OCI-LY3 (cell line): ENCODE data around the gene NT5DC1.

Experiments
- H2AFZ ChIP-seq: fragments of 200-600, 300-600 bp; shearing (Covaris generic); 2 replicates; pipeline ENCODE4 v1.6.0; 2014; ENCODE audit warnings: antibody characterized with exemption, low read depth, low read length
- H3K27ac ChIP-seq: fragments of 200-600, 300-600 bp; sonication (generic); 2 replicates; pipeline ENCODE4 v1.5.1; 2014; ENCODE audit warnings: mild to moderate bottlenecking, low read length, moderate library complexity, mixed read lengths
- H3K27me3 ChIP-seq: fragments of 200-600, 300-600 bp; sonication (generic); 2 replicates; pipeline ENCODE4 v1.6.1; 2014; ENCODE audit warnings: low read depth, low read length, mixed read lengths
- H3K36me3 ChIP-seq: fragments of 200-600, 300-600 bp; sonication (generic); replicated peaks from 2 replicates; pipeline ENCODE3; 2014; ENCODE audit warnings: low read depth, low read length, mixed read lengths
- H3K4me1 ChIP-seq: fragments of 300-600, 200-600 bp; sonication (generic); 2 replicates; pipeline ENCODE4 v1.6.1; 2014; ENCODE audit warnings: low read length, mixed read lengths
- H3K4me2 ChIP-seq: fragments of 200-600, 300-600 bp; sonication (generic); 2 replicates; pipeline ENCODE4 v1.6.1; 2014; ENCODE audit warnings: low read length, mixed read lengths
- H3K4me3 ChIP-seq: fragments of 300-600, 200-600 bp; sonication (generic); 2 replicates; pipeline ENCODE4 v1.5.1; 2014; ENCODE audit warnings: antibody characterized with exemption, mild to moderate bottlenecking, low read length, moderate library complexity
- H3K79me2 ChIP-seq: fragments of 300-600, 200-600 bp; shearing (Covaris generic); 2 replicates; pipeline ENCODE4 v1.6.1; 2014; ENCODE audit warnings: mild to moderate bottlenecking, low read length, mixed read lengths
- H3K9ac ChIP-seq: fragments of 300-600, 200-600 bp; shearing (Covaris generic); 2 replicates; pipeline ENCODE4 v1.6.0; 2014; ENCODE audit warnings: mild to moderate bottlenecking, low read length, moderate library complexity
- H3K9me3 ChIP-seq: fragments of 200-600, 300-600 bp; shearing (Covaris generic); 2 replicates; pipeline ENCODE4 v1.6.1; 2014; ENCODE audit warnings: low read length, mixed read lengths; ENCODE audit not compliant: insufficient read depth
- H4K20me1 ChIP-seq: fragments of 200-600, 300-600 bp; sonication (generic); 2 replicates; pipeline ENCODE4 v1.6.1; 2016; ENCODE audit warnings: low read length, mixed read lengths; ENCODE audit not compliant: insufficient read depth
- EZH2phosphoT487 ChIP-seq: fragments of 200-600 bp; shearing (Covaris generic); IDR thresholded peaks from 2 replicates; pipeline ENCODE4 v1.6.1; 2018; ENCODE audit warnings: antibody characterized with exemption, mixed run types, low read depth
- TF ChIP-seq, protein P1 (sequence below): fragments of 200-600, 300-600 bp; sonication (generic); IDR thresholded peaks from 2 replicates; pipeline ENCODE4 v1.5.1; 2014; ENCODE audit warnings: antibody characterized with exemption, low read length, low read depth

Gene NT5DC1

DNA sequence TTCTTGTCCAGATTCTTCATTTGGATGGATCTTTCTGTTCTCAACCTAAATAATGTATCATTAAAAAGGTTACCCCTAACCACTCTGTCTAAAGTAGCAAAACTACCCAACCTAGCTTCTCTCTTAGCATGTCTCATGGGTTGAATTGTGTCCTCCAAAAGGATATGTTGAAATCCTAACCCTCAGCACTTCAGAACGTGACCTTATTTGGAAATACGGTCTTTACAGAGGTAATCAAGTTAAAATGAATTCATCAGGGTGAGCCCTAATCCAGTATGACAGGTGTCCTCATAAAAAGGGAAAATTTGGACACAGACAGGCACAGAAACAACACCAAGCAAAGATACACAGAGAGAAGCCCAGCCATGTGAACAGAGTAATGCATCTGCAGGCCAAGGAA lies 33.9 kb upstream of the NT5DC1 start:
- no peak overlapping the region for H3K4me2 ChIP-seq
- no peaks in the 10 kb centered on the region for H4K20me1 ChIP-seq
- no peaks in the 10 kb centered on the region for H3K36me3 ChIP-seq
- no peak overlapping the region for H3K27ac ChIP-seq
- no peaks in the 10 kb centered on the region for H3K4me1 ChIP-seq
- H3K79me2 ChIP-seq = no peaks in the 10 kb centered on the region
- H3K9ac ChIP-seq = no peak overlapping the region
- no peak for TF ChIP-seq EZH2phosphoT487
- TF ChIP-seq, protein P1, sequence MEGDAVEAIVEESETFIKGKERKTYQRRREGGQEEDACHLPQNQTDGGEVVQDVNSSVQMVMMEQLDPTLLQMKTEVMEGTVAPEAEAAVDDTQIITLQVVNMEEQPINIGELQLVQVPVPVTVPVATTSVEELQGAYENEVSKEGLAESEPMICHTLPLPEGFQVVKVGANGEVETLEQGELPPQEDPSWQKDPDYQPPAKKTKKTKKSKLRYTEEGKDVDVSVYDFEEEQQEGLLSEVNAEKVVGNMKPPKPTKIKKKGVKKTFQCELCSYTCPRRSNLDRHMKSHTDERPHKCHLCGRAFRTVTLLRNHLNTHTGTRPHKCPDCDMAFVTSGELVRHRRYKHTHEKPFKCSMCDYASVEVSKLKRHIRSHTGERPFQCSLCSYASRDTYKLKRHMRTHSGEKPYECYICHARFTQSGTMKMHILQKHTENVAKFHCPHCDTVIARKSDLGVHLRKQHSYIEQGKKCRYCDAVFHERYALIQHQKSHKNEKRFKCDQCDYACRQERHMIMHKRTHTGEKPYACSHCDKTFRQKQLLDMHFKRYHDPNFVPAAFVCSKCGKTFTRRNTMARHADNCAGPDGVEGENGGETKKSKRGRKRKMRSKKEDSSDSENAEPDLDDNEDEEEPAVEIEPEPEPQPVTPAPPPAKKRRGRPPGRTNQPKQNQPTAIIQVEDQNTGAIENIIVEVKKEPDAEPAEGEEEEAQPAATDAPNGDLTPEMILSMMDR = no peak
- H2AFZ ChIP-seq = no peak overlapping the region
- H3K27me3 ChIP-seq = no peaks in the 10 kb centered on the region
- no peaks in the 10 kb centered on the region for H3K9me3 ChIP-seq
- no peak overlapping the region for H3K4me3 ChIP-seq

GRCh38 chr6:116070101-116070500 lies 30.6 kb upstream of the NT5DC1 start:
- H4K20me1 ChIP-seq = no peaks in the 10 kb centered on the region
- H3K9ac ChIP-seq = no peak overlapping the region
- H3K79me2 ChIP-seq = no peaks in the 10 kb centered on the region
- no peaks in the 10 kb centered on the region for H3K27me3 ChIP-seq
- no peak overlapping the region for H2AFZ ChIP-seq
- no peaks in the 10 kb centered on the region for H3K9me3 ChIP-seq
- no peak overlapping the region for H3K27ac ChIP-seq
- no peaks in the 10 kb centered on the region for H3K36me3 ChIP-seq
- no peak overlapping the region for H3K4me3 ChIP-seq
- 0 out of 2 replicates have a peak, but pooled peaks cover 3% of the 10 kb centered on the region for H3K4me1 ChIP-seq
- TF ChIP-seq EZH2phosphoT487 = no peak
- TF ChIP-seq, protein P1 = no peak
- no peak overlapping the region for H3K4me2 ChIP-seq

GRCh38 chr6:116070616-116071389 lies 29.9 kb upstream of the NT5DC1 start:
- H3K36me3 ChIP-seq = no peaks in the 10 kb centered on the region
- H3K4me3 ChIP-seq = no peak overlapping the region
- TF ChIP-seq EZH2phosphoT487 = no peak
- TF ChIP-seq, protein P1 = no peak
- H3K27me3 ChIP-seq = no peaks in the 10 kb centered on the region
- H2AFZ ChIP-seq = no peak overlapping the region
- H3K27ac ChIP-seq = no peak overlapping the region
- H3K4me1 ChIP-seq = 0 out of 2 replicates have a peak, but pooled peaks cover 3% of the 10 kb centered on the region
- H3K9me3 ChIP-seq = no peaks in the 10 kb centered on the region
- no peaks in the 10 kb centered on the region for H3K79me2 ChIP-seq
- H4K20me1 ChIP-seq = no peaks in the 10 kb centered on the region
- H3K4me2 ChIP-seq = no peak overlapping the region
- no peak overlapping the region for H3K9ac ChIP-seq

DNA sequence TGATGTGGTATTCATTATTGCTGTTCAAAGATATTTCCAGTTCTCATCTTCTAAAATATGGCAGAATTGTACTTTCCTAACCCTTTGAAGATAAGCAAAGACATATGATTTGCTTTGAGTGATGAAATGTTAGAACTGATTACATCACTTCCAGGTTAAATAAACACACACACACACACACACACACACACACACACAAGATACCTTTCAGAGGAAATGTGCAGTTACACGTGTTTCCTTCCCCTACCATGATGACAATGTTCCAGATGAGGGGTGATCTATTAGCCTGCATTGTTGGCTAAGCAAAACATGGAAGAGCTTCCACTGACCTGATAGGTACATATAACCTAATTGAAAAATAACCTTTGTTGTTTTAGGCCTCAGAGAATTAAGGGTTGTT lies 28.3 kb upstream of the NT5DC1 start:
- Histone ChIP-seq H2AFZ (no peak overlapping the region), H3K36me3 (no peaks in the 10 kb centered on the region), H3K27me3 (no peaks in the 10 kb centered on the region), H4K20me1 (no peaks in the 10 kb centered on the region), H3K9me3 (no peaks in the 10 kb centered on the region), H3K4me2 (no peak overlapping the region), H3K9ac (no peak overlapping the region), H3K4me3 (no peak overlapping the region), H3K4me1 (0 out of 2 replicates have a peak, but pooled peaks cover 3% of the 10 kb centered on the region), H3K27ac (no peak overlapping the region), H3K79me2 (no peaks in the 10 kb centered on the region)
- no peak for TF ChIP-seq EZH2phosphoT487
- TF ChIP-seq, protein P1 = no peak
